Esophagus (tissue), 2 donors: Measurements from ENCODE around the gene FOXD4L3. TPM values are rescaled to one million over a fixed set of nuclear protein-coding genes. Genes with fewer than 3 reads are reported as not detected.
"Not testable (repeated sequence)": the region's sequence is repeated elsewhere in the genome, so short reads cannot be mapped to it uniquely, and the experiment has no call there.

Experiments used
- H3K27ac ChIP-seq, 2 donors: one replicate each; pipeline ENCODE4 v1.5.1; 2013; ENCODE audit warnings: low read depth in 2 of 2, mild to moderate bottlenecking in 2 of 2, inconsistent platforms in 1 of 2, low read length in 1 of 2, moderate library complexity in 1 of 2
- H3K27me3 ChIP-seq, 2 donors: one replicate each; pipeline ENCODE4 v1.6.1; 2013; ENCODE audit warnings: low read length in 2 of 2, control low read depth in 1 of 2, mild to moderate bottlenecking in 1 of 2; ENCODE audit not compliant: insufficient read depth in 2 of 2, control insufficient read depth in 1 of 2
- H3K36me3 ChIP-seq, 2 donors: one replicate each; pipeline ENCODE4 v1.6.1; 2013; ENCODE audit warnings: low read length in 1 of 2; ENCODE audit not compliant: control insufficient read depth in 2 of 2, insufficient read depth in 2 of 2
- H3K4me1 ChIP-seq, 2 donors: one replicate each; pipeline ENCODE4 v1.6.1; 2013; ENCODE audit warnings: low read length in 1 of 2; ENCODE audit not compliant: control insufficient read depth in 2 of 2, insufficient read depth in 2 of 2
- H3K4me3 ChIP-seq, 2 donors: one replicate each; pipeline ENCODE4 v1.5.1; 2013; ENCODE audit warnings: low read length in 2 of 2, mild to moderate bottlenecking in 2 of 2, low read depth in 1 of 2, moderate library complexity in 1 of 2
- H3K9me3 ChIP-seq, 2 donors: one replicate each; pipeline ENCODE4 v1.6.1; 2013; ENCODE audit warnings: mild to moderate bottlenecking in 2 of 2, low read depth in 1 of 2, low read length in 1 of 2, moderate library complexity in 1 of 2; ENCODE audit not compliant: control insufficient read depth in 2 of 2, insufficient read depth in 1 of 2
- WGBS, 2 donors: extraction: QIAGEN DNeasy Blood & Tissue Kit; methylation state at CpG; one replicate each; pipeline ENCODE4 v1.1.7; 2013; 5-methylcytosine and 5-hydroxymethylcytosine counted together
- polyA plus RNA-seq, 2 donors: library from polyadenylated mRNA; stranded (reverse); fragments of 200-250 nt; gene quantifications; one replicate each; pipeline ENCODE4 v1.2.3, GENCODE V29; 2013
- donor health status: healthy with polysubstance abuse.
- donor health status: Bipolar disorder and iron deficiency.

FOXD4L3 gene
- polyA plus RNA-seq, 2 donors, result 0.10 TPM; not detected in 1

GRCh38 chr9:68318209-68318608 lies 15.5 kb downstream of the FOXD4L3 start:
- WGBS, 2 donors, result 73 to 74% methylated on average over 9 of the region's 10 CpGs
- not testable (repeated sequence) for H3K27me3 ChIP-seq, H3K27ac ChIP-seq, H3K4me1 ChIP-seq, H3K9me3 ChIP-seq, H3K4me3 ChIP-seq, H3K36me3 ChIP-seq

GRCh38 chr9:68323749-68324148 lies 21.1 kb downstream of the FOXD4L3 start:
- H3K36me3 ChIP-seq, H3K9me3 ChIP-seq, H3K4me1 ChIP-seq, H3K4me3 ChIP-seq, H3K27me3 ChIP-seq, H3K27ac ChIP-seq: not testable (repeated sequence)
- 39 to 83% methylated on average over 4 to 15 of the region's 24 CpGs for WGBS, 2 donors

- not testable (repeated sequence) for H3K9me3 ChIP-seq, H3K36me3 ChIP-seq, H3K4me1 ChIP-seq, H3K27me3 ChIP-seq, H3K4me3 ChIP-seq, H3K27ac ChIP-seq
- 13 to 17% methylated on average over 4 to 6 of the region's 20 CpGs for WGBS, 2 donors
Observed at GRCh38 chr9:68324518-68324917, 21.9 kb downstream of the FOXD4L3 start.

- not testable (repeated sequence) for H3K36me3 ChIP-seq, H3K4me1 ChIP-seq, H3K27me3 ChIP-seq, H3K4me3 ChIP-seq, H3K9me3 ChIP-seq, H3K27ac ChIP-seq
- WGBS, 2 donors, result 74 to 75% methylated on average over 2 of the region's 4 CpGs
Observed at GRCh38 chr9:68329106-68329505, 26.4 kb downstream of the FOXD4L3 start.

- not testable (repeated sequence) for H3K9me3 ChIP-seq, H3K4me1 ChIP-seq, H3K36me3 ChIP-seq, H3K4me3 ChIP-seq, H3K27me3 ChIP-seq, H3K27ac ChIP-seq
- WGBS, 2 donors, result 75 to 85% methylated on average over 6 to 7 of the region's 11 CpGs
Observed at GRCh38 chr9:68330531-68331173, 28.0 kb downstream of the FOXD4L3 start.

- not testable (repeated sequence) for H3K4me1 ChIP-seq, H3K27ac ChIP-seq, H3K36me3 ChIP-seq, H3K4me3 ChIP-seq, H3K27me3 ChIP-seq, H3K9me3 ChIP-seq
- WGBS, 2 donors, result 69 to 78% methylated on average over 1 of the region's 1 CpG
Observed at GRCh38 chr9:68332122-68332521, 29.5 kb downstream of the FOXD4L3 start.

- WGBS, 2 donors, result 25% methylated on average over 2 of the region's 3 CpGs; no CpG with 5 or more reads in 1 of the 2 donors
- not testable (repeated sequence) for H3K4me1 ChIP-seq, H3K36me3 ChIP-seq, H3K9me3 ChIP-seq, H3K4me3 ChIP-seq, H3K27me3 ChIP-seq, H3K27ac ChIP-seq
Observed at GRCh38 chr9:68335935-68336334, 33.3 kb downstream of the FOXD4L3 start.

- H3K27ac ChIP-seq, H3K36me3 ChIP-seq, H3K4me1 ChIP-seq, H3K4me3 ChIP-seq, H3K9me3 ChIP-seq, H3K27me3 ChIP-seq: not testable (repeated sequence)
- WGBS, 2 donors, result 69 to 70% methylated on average over 4 to 5 of the region's 10 CpGs
Observed at GRCh38 chr9:68336639-68337339, 34.1 kb downstream of the FOXD4L3 start.

GRCh38 chr9:68338000-68338399 lies 35.3 kb downstream of the FOXD4L3 start:
- H3K4me3 ChIP-seq, H3K36me3 ChIP-seq, H3K27ac ChIP-seq, H3K4me1 ChIP-seq, H3K27me3 ChIP-seq, H3K9me3 ChIP-seq: not testable (repeated sequence)
- WGBS, 2 donors, result 79 to 83% methylated on average over 7 of the region's 7 CpGs
